ENCODE results near the gene CMIP.

GRCh38 chr16:81582655-81583441, 138.2 kb downstream of the CMIP start:
- TF ChIP-seq CTCF (conservative IDR thresholded peaks at IDR 0.05; ENCODE audit: low read length) = no peak
- TF ChIP-seq EZH2phosphoT487 (IDR thresholded peaks at IDR 0.05; ENCODE audit: borderline replicate concordance) = no peak

Measured in Loucy (cell line).